ENCODE data around the gene KCNAB1. TPM values are rescaled to one million over a fixed set of nuclear protein-coding genes. Genes with fewer than 3 reads are reported as not detected.
A peak's percentile ranks its signal among the peaks of the same experiment; 100 is the strongest.

The KCNAB1 gene
- total RNA-seq, 2 donors from 2014 or later = 0.49 to 0.81 TPM

DNA sequence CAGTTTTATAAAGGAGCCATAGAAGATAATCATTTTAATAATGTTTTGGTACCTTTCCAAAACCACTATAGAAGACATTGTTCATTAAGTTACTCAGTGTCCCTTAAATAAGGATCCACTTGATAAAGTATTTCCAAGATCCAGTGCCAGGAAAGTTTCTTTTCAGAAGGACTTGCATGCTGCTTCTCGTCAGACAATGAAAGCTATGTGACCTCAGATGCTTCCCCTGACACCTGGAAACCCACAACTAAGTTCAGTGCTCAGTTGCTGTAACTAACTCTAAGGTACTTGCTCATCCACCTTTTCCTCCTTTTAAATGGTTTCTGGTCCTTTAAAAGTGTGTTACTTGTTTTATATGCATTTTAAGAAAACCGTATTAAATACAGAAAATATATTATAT, 427.3 kb downstream of the KCNAB1 start:
- Mint-ChIP-seq H3K27me3 (ENCODE audit: insufficient read depth) (no peaks in the 10 kb centered on the region), H3K27ac (no peak overlapping the region), H3K4me3 (no peak overlapping the region), H3K9me3 (no peaks in the 10 kb centered on the region), H3K4me1 (no peaks in the 10 kb centered on the region), H3K36me3 (ENCODE audit: low read depth) (peaks cover 86% of the 10 kb centered on the region)
- H3K36me3 ChIP-seq (ENCODE audit: control insufficient read depth, insufficient read depth, low read length) = peaks cover 99% of the 10 kb centered on the region
- DNase-seq = no peak
- no peaks in the 10 kb centered on the region for H3K4me1 ChIP-seq (ENCODE audit: control insufficient read depth, insufficient read depth, low read length)
- no peaks in the 10 kb centered on the region for H3K27me3 ChIP-seq (ENCODE audit: control insufficient read depth, insufficient read depth, low read length, poor library complexity, severe bottlenecking)
- WGBS, 2 experiments (ENCODE audit: insufficient coverage in 1 of 2, insufficient read length in 1 of 2) = 82% methylated on average over 1 of the region's 2 CpGs
- peak overlapping the region; percentile 21 for H3K27ac ChIP-seq (ENCODE audit: low read depth, low read length)
- H3K9me3 ChIP-seq (ENCODE audit: control insufficient read depth, low read length) = no peaks in the 10 kb centered on the region
- no peak for TF ChIP-seq CTCF (conservative IDR thresholded peaks at IDR 0.05)
- H3K4me3 ChIP-seq (ENCODE audit: low read length) = no peak overlapping the region
- H3K9ac ChIP-seq (ENCODE audit: extremely low read depth, low read length, poor library complexity, severe bottlenecking) = no peak overlapping the region

DNA sequence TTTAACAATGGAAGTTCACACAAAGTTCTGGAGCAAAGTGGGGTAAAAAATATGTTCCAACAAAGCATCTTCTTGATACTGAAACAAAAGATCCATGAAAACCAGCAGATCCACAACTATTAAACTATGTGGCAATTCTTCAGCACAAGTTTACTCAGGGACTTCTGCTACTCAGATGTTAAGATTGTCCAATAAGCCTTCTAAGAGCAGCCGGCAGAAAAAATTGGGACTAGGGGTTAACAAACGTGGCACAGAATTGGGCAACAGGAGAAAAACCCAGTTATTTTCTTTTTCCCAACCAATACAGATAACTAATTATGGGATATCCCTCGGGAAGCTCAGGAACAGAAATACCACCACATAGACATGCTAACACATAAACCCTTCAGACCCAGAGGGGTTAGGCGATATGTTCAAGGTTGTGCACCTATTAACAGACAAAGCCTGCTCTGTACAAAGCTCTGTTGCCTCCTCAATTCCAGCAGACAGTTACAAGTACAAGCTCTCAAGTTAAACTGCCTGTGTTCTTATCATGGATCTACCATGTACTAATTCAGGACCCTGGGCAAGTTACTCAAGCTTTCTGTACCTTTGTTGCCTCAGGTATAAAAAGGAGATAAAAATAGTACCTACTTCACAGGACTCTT, 427.8 kb downstream of the KCNAB1 start:
- peaks cover 2% of the 10 kb centered on the region for H3K4me1 Mint-ChIP-seq
- 96 to 100% methylated on average over 1 to 4 of the region's 4 CpGs for WGBS, 2 experiments (ENCODE audit: insufficient coverage in 1 of 2, insufficient read length in 1 of 2)
- no peaks in the 10 kb centered on the region for H3K9me3 Mint-ChIP-seq
- Histone ChIP-seq H3K36me3 (ENCODE audit: control insufficient read depth, insufficient read depth, low read length) (peaks cover 99% of the 10 kb centered on the region), H3K27me3 (ENCODE audit: control insufficient read depth, insufficient read depth, low read length, poor library complexity, severe bottlenecking) (no peaks in the 10 kb centered on the region), H3K4me3 (ENCODE audit: low read length) (no peak overlapping the region), H3K27ac (ENCODE audit: low read depth, low read length) (no peak overlapping the region), H3K9ac (ENCODE audit: extremely low read depth, low read length, poor library complexity, severe bottlenecking) (no peak overlapping the region), H3K4me1 (ENCODE audit: control insufficient read depth, insufficient read depth, low read length) (no peaks in the 10 kb centered on the region), H3K9me3 (ENCODE audit: control insufficient read depth, low read length) (no peaks in the 10 kb centered on the region)
- no peaks in the 10 kb centered on the region for H3K27me3 Mint-ChIP-seq (ENCODE audit: insufficient read depth)
- DNase-seq = no peak
- H3K4me3 Mint-ChIP-seq = no peak overlapping the region
- H3K27ac Mint-ChIP-seq = no peak overlapping the region
- H3K36me3 Mint-ChIP-seq (ENCODE audit: low read depth) = peaks cover 87% of the 10 kb centered on the region
- no peak for TF ChIP-seq CTCF (conservative IDR thresholded peaks at IDR 0.05)

GRCh38 chr3:156548902-156549301, 428.5 kb downstream of the KCNAB1 start:
- Mint-ChIP-seq H3K36me3 (ENCODE audit: low read depth) (peaks cover 84% of the 10 kb centered on the region), H3K4me1 (peaks cover 7% of the 10 kb centered on the region)

More at GRCh38 chr3:156548902-156549301, 428.5 kb downstream of the KCNAB1 start:
- Histone ChIP-seq H3K27ac (ENCODE audit: low read depth, low read length) (no peak overlapping the region), H3K9ac (ENCODE audit: extremely low read depth, low read length, poor library complexity, severe bottlenecking) (no peak overlapping the region), H3K27me3 (ENCODE audit: control insufficient read depth, insufficient read depth, low read length, poor library complexity, severe bottlenecking) (no peaks in the 10 kb centered on the region), H3K4me3 (ENCODE audit: low read length) (no peak overlapping the region), H3K36me3 (ENCODE audit: control insufficient read depth, insufficient read depth, low read length) (peaks cover 94% of the 10 kb centered on the region), H3K9me3 (ENCODE audit: control insufficient read depth, low read length) (no peaks in the 10 kb centered on the region), H3K4me1 (ENCODE audit: control insufficient read depth, insufficient read depth, low read length) (no peaks in the 10 kb centered on the region)
- Mint-ChIP-seq H3K9me3 (no peaks in the 10 kb centered on the region), H3K27me3 (ENCODE audit: insufficient read depth) (no peaks in the 10 kb centered on the region), H3K27ac (peak overlapping the region; percentile 48), H3K4me3 (no peak overlapping the region)
- TF ChIP-seq CTCF (conservative IDR thresholded peaks at IDR 0.05) = no peak
- no peak for DNase-seq
- 91 to 100% methylated on average over 5 to 6 of the region's 6 CpGs for WGBS, 2 experiments (ENCODE audit: insufficient coverage in 1 of 2, insufficient read length in 1 of 2)

Measured in endodermal cell (in vitro differentiated cells).